K562 (cell line): ENCODE results near the gene ATRX. TPM values are rescaled to one million over a fixed set of nuclear protein-coding genes. Genes with fewer than 3 reads are reported as not detected.
A peak's percentile ranks its signal among the peaks of the same experiment; 100 is the strongest.

Source experiments
- ATAC-seq: fragments of 200-7000 bp; cut with Tn5 transposase; 3 replicates; pipeline ENCODE4 v1.9.1; 2020; ENCODE audit warnings: moderate library complexity
- BruUV-seq: library from RNA; stranded (reverse); fragments of 400-500 nt; replicated peaks from 2 replicates; lab custom pipeline; 2021; lab: Mats Ljungman, UMichigan
- CTCF ChIA-PET: fragments of 300-600 bp; formaldehyde crosslinking; extraction: SDS; loops from one replicate; lab custom pipeline; 2021; ENCODE audit warnings: low intra/inter-chr PET ratio; lab: Yijun Ruan, JAX
- POLR2A ChIA-PET: fragments of 300-600, 350-650 bp; sonication (Branson Sonifier 250); formaldehyde crosslinking; extraction: SDS; loops from one replicate; lab custom pipeline; 2021; ENCODE audit warnings: antibody characterized with exemption, inconsistent platforms; lab: Yijun Ruan, JAX
- DNase-seq, 4 experiments: peaks; one replicate each; pipeline versions ENCODE4 v3.0.0 to v3.0.0-alpha.2; 2011 to 2018; ENCODE audit warnings: low spot score in 3 of 4, mixed read lengths in 3 of 4; ENCODE audit errors: extremely low read depth in 1 of 4
- FAIRE-seq: peaks from 2 replicates; lab custom pipeline; 2011; peaks lifted over from hg19 to GRCh38; lab: Jason Lieb, UNC
- H2AFZ ChIP-seq: 2 replicates; pipeline ENCODE4 v1.6.0; 2011; ENCODE audit warnings: low read depth, low read length, control low read depth, inconsistent platforms
- H3K27ac ChIP-seq: fragments of 200-600 bp; 3 replicates; pipeline ENCODE4 v1.8.0; 2011; ENCODE audit warnings: low read depth, mild to moderate bottlenecking, control low read depth, inconsistent platforms, low read length, moderate library complexity, mixed read lengths; ENCODE audit errors: extremely low read depth
- H3K27me3 ChIP-seq, 2 experiments: fragments of 300-600 bp in 1 of 2; 2 replicates in 1 of 2; 3 replicates in 1 of 2; pipeline versions ENCODE4 v1.6.0 to v1.8.0; 2011; ENCODE audit warnings: inconsistent platforms in 2 of 2, low read length in 2 of 2, mild to moderate bottlenecking in 1 of 2, mixed read lengths in 1 of 2, moderate library complexity in 1 of 2; ENCODE audit not compliant: control insufficient read depth in 2 of 2, insufficient read depth in 2 of 2
- H3K36me3 ChIP-seq: fragments of 300-600 bp; 3 replicates; pipeline ENCODE4 v1.8.0; 2011; ENCODE audit warnings: mild to moderate bottlenecking, low read length, inconsistent platforms; ENCODE audit not compliant: control insufficient read depth, insufficient read depth
- H3K4me1 ChIP-seq, 2 experiments: fragments of 200-600 bp in 1 of 2; replicated peaks in 1 of 2; 2 replicates in 1 of 2; 3 replicates in 1 of 2; pipeline versions ENCODE4 v1.5.1 to v1.8.0; 2011; ENCODE audit warnings: inconsistent platforms in 2 of 2, low read length in 2 of 2, mild to moderate bottlenecking in 1 of 2, mixed read lengths in 1 of 2, moderate library complexity in 1 of 2; ENCODE audit not compliant: control insufficient read depth in 2 of 2, insufficient read depth in 2 of 2
- H3K4me2 ChIP-seq: 2 replicates; pipeline ENCODE4 v1.6.1; 2011; ENCODE audit warnings: low read length, control low read depth, inconsistent platforms, mixed read lengths; ENCODE audit not compliant: insufficient read depth
- H3K4me3 ChIP-seq: fragments of 200-600 bp; sonication (generic), shearing (Covaris generic); 2 replicates; pipeline ENCODE4 v1.5.1; 2016; ENCODE audit warnings: control low read depth, inconsistent platforms
- H3K79me2 ChIP-seq: fragments of 200-600 bp; 3 replicates; pipeline ENCODE4 v1.8.0; 2011; ENCODE audit warnings: low read length, inconsistent platforms; ENCODE audit not compliant: control insufficient read depth, insufficient read depth
- H3K9ac ChIP-seq, 2 experiments: 2 replicates each; pipeline versions ENCODE4 v1.6.0 to v1.6.1; 2011; ENCODE audit warnings: low read depth in 2 of 2, low read length in 2 of 2, control low read depth in 1 of 2, inconsistent platforms in 1 of 2, mild to moderate bottlenecking in 1 of 2, mixed read lengths in 1 of 2; ENCODE audit not compliant: insufficient read depth in 1 of 2
- H3K9me1 ChIP-seq: one replicate; pipeline ENCODE4 v1.6.0; 2011; ENCODE audit warnings: inconsistent platforms, mild to moderate bottlenecking, low read length, moderate library complexity; ENCODE audit not compliant: control insufficient read depth, insufficient read depth
- H3K9me3 ChIP-seq: replicated peaks from 2 replicates; pipeline ENCODE4 v1.5.1; 2011; ENCODE audit warnings: low read depth, low read length, inconsistent platforms; ENCODE audit not compliant: control insufficient read depth, insufficient read depth
- H4K20me1 ChIP-seq: replicated peaks from 2 replicates; pipeline ENCODE4 v1.6.1; 2011; ENCODE audit warnings: low read length, inconsistent platforms, mixed read lengths; ENCODE audit not compliant: control insufficient read depth, insufficient read depth
- ARID2 ChIP-seq: fragments of 450-650 bp; IDR thresholded peaks from 2 replicates; pipeline ENCODE4 v1.6.1; 2017; ENCODE audit warnings: antibody characterized with exemption, mild to moderate bottlenecking
- CBX1 ChIP-seq: sonication (generic); IDR thresholded peaks from 2 replicates; pipeline ENCODE4 v1.6.1; 2016; ENCODE audit warnings: antibody characterized with exemption, low read depth, mild to moderate bottlenecking
- CBX2 ChIP-seq: fragments of 200-600 bp; sonication (generic); IDR thresholded peaks from one replicate; pipeline ENCODE4 v1.6.1; 2012; ENCODE audit warnings: mild to moderate bottlenecking, low read length, inconsistent platforms; ENCODE audit not compliant: insufficient read depth, poor library complexity, severe bottlenecking
- CCAR2 ChIP-seq: fragments of 200-400 bp; formaldehyde crosslinking; IDR thresholded peaks from 2 replicates; pipeline ENCODE4 v1.6.1; 2017; ENCODE audit warnings: mild to moderate bottlenecking, low read depth, low read length
- CTBP1 ChIP-seq: fragments of 450-650 bp; IDR thresholded peaks from 2 replicates; pipeline ENCODE4 v1.6.1; 2016; ENCODE audit warnings: borderline replicate concordance
- ELK1 ChIP-seq: sonication (generic); formaldehyde crosslinking; IDR thresholded peaks from 2 replicates; pipeline ENCODE4 v1.8.1; 2022; ENCODE audit warnings: missing genetic modification reagents
- GATAD2A ChIP-seq: fragments of 450-650 bp; IDR thresholded peaks from 2 replicates; pipeline ENCODE4 v1.6.1; 2017
- HDAC1 ChIP-seq, 2 experiments: fragments of 450-650 bp; IDR thresholded peaks; 2 replicates each; pipeline ENCODE4 v1.6.1; 2016 to 2017; ENCODE audit warnings: inconsistent platforms in 1 of 2, mild to moderate bottlenecking in 1 of 2, moderate library complexity in 1 of 2
- HDAC3 ChIP-seq: fragments of 450-650 bp; IDR thresholded peaks from 2 replicates; pipeline ENCODE4 v1.6.1; 2018; ENCODE audit warnings: borderline replicate concordance, mild to moderate bottlenecking, moderate library complexity; ENCODE audit not compliant: partially characterized antibody
- KHSRP ChIP-seq: fragments of 450-650 bp; IDR thresholded peaks from 2 replicates; pipeline ENCODE4 v1.6.1; 2017
- MAFK ChIP-seq: IDR thresholded peaks from 2 replicates; pipeline ENCODE4 v1.6.1; 2011; ENCODE audit warnings: low read length, improper control_type of control experiment
- PTTG1 ChIP-seq: fragments of 450-650 bp; IDR thresholded peaks from 2 replicates; pipeline ENCODE4 v1.6.1; 2016; ENCODE audit warnings: low read depth, mild to moderate bottlenecking, missing genetic modification characterization, missing compliant biosample characterization
- SMAD1 ChIP-seq: fragments of 150-350 bp; IDR thresholded peaks from 2 replicates; pipeline ENCODE4 v1.6.1; 2014; ENCODE audit warnings: low read length, low read depth; ENCODE audit not compliant: partially characterized antibody
- SMAD4 ChIP-seq: fragments of 250-450 bp; sonication (Bioruptor Pico); conservative IDR thresholded peaks from 2 replicates; pipeline ENCODE4 v1.8.0; 2021; ENCODE audit warnings: inconsistent platforms, mild to moderate bottlenecking, moderate library complexity
- SOX6 ChIP-seq: fragments of 450-650 bp; IDR thresholded peaks from 2 replicates; pipeline ENCODE4 v1.6.1; 2014; ENCODE audit warnings: mild to moderate bottlenecking
- TFAP4 ChIP-seq: sonication (generic); formaldehyde crosslinking; IDR thresholded peaks from 2 replicates; pipeline ENCODE4 v1.8.0; 2022; ENCODE audit warnings: missing genetic modification reagents, mild to moderate bottlenecking, moderate library complexity, borderline replicate concordance
- USF2 ChIP-seq: sonication (generic); formaldehyde crosslinking; IDR thresholded peaks from 2 replicates; pipeline ENCODE4 v1.5.0; 2020; ENCODE audit warnings: missing genetic modification reagents
- ZBTB1 ChIP-seq: sonication (generic); formaldehyde crosslinking; IDR thresholded peaks from 2 replicates; pipeline ENCODE4 v1.8.1; 2023; ENCODE audit warnings: missing genetic modification reagents, low read depth, mild to moderate bottlenecking, borderline replicate concordance
- ZNF165 ChIP-seq: fragments of 250-450 bp; sonication (Bioruptor Pico); IDR thresholded peaks from 2 replicates; pipeline ENCODE4 v1.4.0; 2020; ENCODE audit warnings: borderline replicate concordance
- ZNF316 ChIP-seq: fragments of 450-650 bp; IDR thresholded peaks from 2 replicates; pipeline ENCODE4 v1.6.1; 2016
- ZNF586 ChIP-seq: fragments of 450-650 bp; formaldehyde crosslinking; conservative IDR thresholded peaks from 2 replicates; pipeline ENCODE4 v1.4.0; 2020; ENCODE audit warnings: mild to moderate bottlenecking, moderate library complexity
- WGBS: fragments of 100-300 bp; shearing (Covaris generic); methylation state at CpG from one replicate; pipeline ENCODE4 v1.1.6; 2016; ENCODE audit warnings: low coverage, mixed read lengths; ENCODE audit not compliant: insufficient coverage; ENCODE audit errors: missing lambda C conversion rate; 5-methylcytosine and 5-hydroxymethylcytosine counted together
- in situ Hi-C: fragments of 300-500 bp; cut with MboI; formaldehyde crosslinking; loops from 4 replicates; pipeline ENCODE4 v1.15.0; 2018; ENCODE audit warnings: inconsistent platforms, mixed read lengths
- intact Hi-C: fragments of 100-400 bp; cut with micrococcal nuclease; formaldehyde crosslinking; loops from 2 replicates; pipeline ENCODE4 v1.14.2; 2022
- polyA plus RNA-seq, 8 experiments: library from polyadenylated mRNA; depleted of rRNA in 4 of 8; stranded (reverse) in 5 of 8; unstranded in 3 of 8; fragments of >200 nt; fragmentation: Nextera tagmentation in 2 of 8; fragmentation: Illumina TruSeq in 1 of 8; extraction: Ambion mirVana in 2 of 8; extraction: Trizol in 1 of 8; gene quantifications; 2 replicates each; pipeline versions ENCODE4 v1.2.1 to v1.2.3, GENCODE V29; 2011 to 2014; ENCODE audit warnings: inconsistent platforms in 1 of 8, missing spikeins in 1 of 8
- total RNA-seq, 7 experiments: library from RNA; depleted of rRNA in 6 of 7; stranded (reverse); fragments of >200 nt in 6 of 7; fragmentation: Illumina TruSeq in 2 of 7; extraction: Trizol in 2 of 7; gene quantifications; 2 replicates each; pipeline versions ENCODE4 v1.2.1 to v1.2.3, GENCODE V29; 2011 to 2021; ENCODE audit warnings: low replicate concordance in 1 of 7

The ATRX gene
- total and polyA plus RNA-seq, 9 of the 15 experiments (the other 6 are each of a cell fraction or from before 2014, with no cell fraction given): 7.7 to 23.1 (median 20.2) TPM

GRCh38 chrX:77723681-77724080 lies 62.3 kb downstream of the ATRX start (continued):
- no peak for TF ChIP-seq CBX1
- no peak for TF ChIP-seq CBX2
- TF ChIP-seq HDAC3: no peak
- peak; percentile 86 for TF ChIP-seq ZNF316
- TF ChIP-seq CCAR2: no peak
- TF ChIP-seq MAFK: peak; percentile 77
- no peak for TF ChIP-seq ELK1 (CRISPR knock-in tag)
- TF ChIP-seq ARID2: no peak
- no peak for TF ChIP-seq KHSRP
- TF ChIP-seq ZNF586 (CRISPR knock-in tag): no peak
- TF ChIP-seq TFAP4 (CRISPR knock-in tag): no peak
- TF ChIP-seq, all 486 proteins: peak for 5

- no TSS peak for BruUV-seq
- no peak for TF ChIP-seq ZBTB1 (CRISPR knock-in tag)
- no peak for TF ChIP-seq GATAD2A
- no peak for TF ChIP-seq ZNF165
- TF ChIP-seq HDAC1 (IDR thresholded peaks at IDR 0.05): no peak
- no peak for TF ChIP-seq USF2 (CRISPR knock-in tag)
- no peak for TF ChIP-seq PTTG1 (tag)
- TF ChIP-seq CTBP1: no peak
- TF ChIP-seq SOX6: no peak
- no peak for TF ChIP-seq SMAD4 (CRISPR knock-in tag)
- TF ChIP-seq SMAD1: no peak
Measured at GRCh38 chrX:77719388-77719787, 66.6 kb downstream of the ATRX start.

More at GRCh38 chrX:77719388-77719787, 66.6 kb downstream of the ATRX start:
- in situ Hi-C loops: no loop called here
- Histone ChIP-seq H3K27ac (no peak overlapping the region), H3K4me3 (no peak overlapping the region), H3K9ac (no peak overlapping the region), H3K27me3 (no peaks in the 10 kb centered on the region), H3K4me2 (no peak overlapping the region), H3K9me3 (no peaks in the 10 kb centered on the region), H3K79me2 (peaks cover 13% of the 10 kb centered on the region), H3K4me1 (no peaks in the 10 kb centered on the region), H4K20me1 (no peaks in the 10 kb centered on the region), H3K9me1 (no peaks in the 10 kb centered on the region), H3K36me3 (no peaks in the 10 kb centered on the region), H2AFZ (no peak overlapping the region)
- intact Hi-C loops: no loop called here
- ATAC-seq (no peak), DNase-seq (no peak), FAIRE-seq (no peak)
- CTCF ChIA-PET: no interaction called here
- POLR2A ChIA-PET: no interaction called here
- WGBS: 48% methylated on average over 4 of the region's 4 CpGs
